Measurements from ENCODE around the gene CPNE6.

CPNE6 gene

GRCh38 chr14:24057271-24057670, 14.1 kb upstream of the CPNE6 start:
- TF ChIP-seq CTCF (IDR thresholded peaks at IDR 0.05; ENCODE audit: low read depth, low read length) = no peak
- no peak overlapping the region for H3K4me3 ChIP-seq (ENCODE audit: low read depth, low read length)

- no peak overlapping the region for H3K4me3 ChIP-seq (ENCODE audit: low read depth, low read length)
- no peak for TF ChIP-seq CTCF (IDR thresholded peaks at IDR 0.05; ENCODE audit: low read depth, low read length)
Measured at GRCh38 chr14:24057867-24058259, 13.5 kb upstream of the CPNE6 start.

GRCh38 chr14:24058260-24058950, 13.0 kb upstream of the CPNE6 start:
- no peak overlapping the region for H3K4me3 ChIP-seq (ENCODE audit: low read depth, low read length)
- peak; percentile 81 for TF ChIP-seq CTCF (IDR thresholded peaks at IDR 0.05; ENCODE audit: low read depth, low read length)

- no peak for TF ChIP-seq CTCF (IDR thresholded peaks at IDR 0.05; ENCODE audit: low read depth, low read length)
- H3K4me3 ChIP-seq (ENCODE audit: low read depth, low read length) = no peak overlapping the region
Measured at GRCh38 chr14:24058951-24059475, 12.3 kb upstream of the CPNE6 start.

GRCh38 chr14:24059841-24060388, 11.4 kb upstream of the CPNE6 start:
- H3K4me3 ChIP-seq (ENCODE audit: low read depth, low read length) = no peak overlapping the region

GRCh38 chr14:24060443-24060842, 10.9 kb upstream of the CPNE6 start:
- no peak overlapping the region for H3K4me3 ChIP-seq (ENCODE audit: low read depth, low read length)
- TF ChIP-seq CTCF (IDR thresholded peaks at IDR 0.05; ENCODE audit: low read depth, low read length) = no peak

More at GRCh38 chr14:24059841-24060388, 11.4 kb upstream of the CPNE6 start:
- TF ChIP-seq CTCF (IDR thresholded peaks at IDR 0.05; ENCODE audit: low read depth, low read length) = no peak

All from WI38 (cell line).